ENCODE measurements around the gene SREBF1.

DNA sequence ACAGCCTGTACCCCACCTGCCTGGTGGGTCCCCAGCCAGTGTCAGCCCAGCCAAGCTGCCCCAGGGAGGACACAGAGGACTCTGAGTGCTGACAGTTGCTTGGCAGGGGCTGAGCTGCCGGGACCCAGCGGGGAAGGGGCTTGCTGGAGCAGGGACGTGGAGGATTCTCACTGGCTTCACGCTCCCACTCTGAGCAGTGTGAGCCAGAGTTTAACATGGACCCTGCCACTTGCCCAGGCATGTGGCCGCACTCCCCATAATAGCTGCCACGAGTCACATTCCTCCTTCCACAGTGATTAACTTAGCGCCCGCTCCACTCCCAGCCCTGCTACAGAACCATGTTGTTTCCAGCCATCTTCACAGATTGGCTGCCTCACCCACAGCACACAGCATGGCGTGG, 31.2 kb downstream of the SREBF1 start:
- TF ChIP-seq CTCF (conservative IDR thresholded peaks at IDR 0.05; ENCODE audit: low read depth, low read length): no peak
- TF ChIP-seq EZH2 (IDR thresholded peaks at IDR 0.05; ENCODE audit: low read length, unreplicated experiment): no peak
